HG03565 (cell line): Measurements from ENCODE around the gene MIOX.
A peak's percentile ranks its signal among the peaks of the same experiment; 100 is the strongest.

ENCODE experiments used
- ATAC-seq: cut with Tn5 transposase; IDR thresholded peaks from one replicate; pipeline ENCODE4 v1.9.1; 2021; ENCODE audit warnings: mild to moderate bottlenecking, moderate library complexity; ENCODE audit not compliant: unreplicated experiment

The MIOX gene

GRCh38 chr22:50488886-50489285, 2.2 kb downstream of the MIOX start:
- ATAC-seq = no peak

- ATAC-seq = no peak
These were observed 2.9 kb downstream of the MIOX start for GRCh38 chr22:50489363-50490243.

- ATAC-seq = no peak
These were observed 4.1 kb downstream of the MIOX start for GRCh38 chr22:50490531-50491308.

GRCh38 chr22:50497093-50497492, 10.4 kb downstream of the MIOX start:
- ATAC-seq = no peak

GRCh38 chr22:50498322-50498890, 11.7 kb downstream of the MIOX start:
- no peak for ATAC-seq

- ATAC-seq = no peak
These were observed 13.8 kb downstream of the MIOX start for GRCh38 chr22:50500452-50500851.

- ATAC-seq = no peak
These were observed 15.4 kb downstream of the MIOX start for GRCh38 chr22:50502096-50502495.

- no peak for ATAC-seq
These were observed 16.2 kb downstream of the MIOX start for GRCh38 chr22:50502628-50503474.

- no peak for ATAC-seq
These were observed 17.0 kb downstream of the MIOX start for GRCh38 chr22:50503475-50504145.

GRCh38 chr22:50504369-50505211, 17.9 kb downstream of the MIOX start:
- ATAC-seq = no peak

GRCh38 chr22:50505276-50505775, 18.7 kb downstream of the MIOX start:
- no peak for ATAC-seq

- ATAC-seq = no peak
These were observed 19.3 kb downstream of the MIOX start for GRCh38 chr22:50505776-50506610.

GRCh38 chr22:50506611-50507420, 20.2 kb downstream of the MIOX start:
- ATAC-seq = no peak

- ATAC-seq = peak; percentile 33
These were observed 20.8 kb downstream of the MIOX start, which contains the start of gene LMF2 for GRCh38 chr22:50507421-50507990. TSS of gene LMF2 (minus strand) at chr22:50507702. CDS start at chr22:50507675, 27 bp downstream.

GRCh38 chr22:50507991-50508884, 21.6 kb downstream of the MIOX start, which contains the start of gene NCAPH2:
TSS of gene NCAPH2 (plus strand) at chr22:50508224. CDS start at chr22:50508338, 114 bp downstream.
- peak; percentile 72 for ATAC-seq

GRCh38 chr22:50508897-50509296, 22.2 kb downstream of the MIOX start:
- no peak for ATAC-seq
